Stimulated activated naive CD8-positive, alpha-beta T cell treated with anti-CD3 and anti-CD28 coated beads, Interleukin-15, Interleukin-2, amounts not matched to agents 100 ng/mL and 50 ng/mL, for 24 hours (primary cell): Measurements from ENCODE around the gene LRP1B.

Source experiments
- H3K27ac Mint-ChIP-seq: one replicate; pipeline ENCODE4 v1.8.0; 2021; ENCODE audit warnings: mild to moderate bottlenecking, mixed read lengths
- H3K27me3 Mint-ChIP-seq: one replicate; pipeline ENCODE4 v1.8.0; 2021; ENCODE audit warnings: mixed read lengths
- H3K36me3 Mint-ChIP-seq: one replicate; pipeline ENCODE4 v1.8.0; 2021; ENCODE audit warnings: low read depth, mixed read lengths
- H3K4me1 Mint-ChIP-seq: one replicate; pipeline ENCODE4 v1.8.0; 2021; ENCODE audit warnings: low read depth, mixed read lengths
- H3K4me3 Mint-ChIP-seq: one replicate; pipeline ENCODE4 v1.8.0; 2021; ENCODE audit warnings: mild to moderate bottlenecking, mixed read lengths
- H3K9me3 Mint-ChIP-seq: one replicate; pipeline ENCODE4 v1.8.0; 2021; ENCODE audit warnings: mixed read lengths

Gene LRP1B

GRCh38 chr2:140643761-140644187 lies 1487.0 kb downstream of the LRP1B start:
- no peak overlapping the region for H3K27ac Mint-ChIP-seq
- no peaks in the 10 kb centered on the region for H3K27me3 Mint-ChIP-seq
- H3K9me3 Mint-ChIP-seq: peaks cover 6% of the 10 kb centered on the region

GRCh38 chr2:140641163-140641562 lies 1489.7 kb downstream of the LRP1B start:
- H3K27me3 Mint-ChIP-seq: no peaks in the 10 kb centered on the region
- peaks cover 6% of the 10 kb centered on the region for H3K9me3 Mint-ChIP-seq
- H3K36me3 Mint-ChIP-seq: no peaks in the 10 kb centered on the region
- no peak overlapping the region for H3K4me3 Mint-ChIP-seq
- H3K4me1 Mint-ChIP-seq: no peaks in the 10 kb centered on the region
- H3K27ac Mint-ChIP-seq: no peak overlapping the region

More at GRCh38 chr2:140643761-140644187, 1487.0 kb downstream of the LRP1B start:
- Mint-ChIP-seq H3K36me3 (no peaks in the 10 kb centered on the region), H3K4me3 (no peak overlapping the region), H3K4me1 (no peaks in the 10 kb centered on the region)

DNA sequence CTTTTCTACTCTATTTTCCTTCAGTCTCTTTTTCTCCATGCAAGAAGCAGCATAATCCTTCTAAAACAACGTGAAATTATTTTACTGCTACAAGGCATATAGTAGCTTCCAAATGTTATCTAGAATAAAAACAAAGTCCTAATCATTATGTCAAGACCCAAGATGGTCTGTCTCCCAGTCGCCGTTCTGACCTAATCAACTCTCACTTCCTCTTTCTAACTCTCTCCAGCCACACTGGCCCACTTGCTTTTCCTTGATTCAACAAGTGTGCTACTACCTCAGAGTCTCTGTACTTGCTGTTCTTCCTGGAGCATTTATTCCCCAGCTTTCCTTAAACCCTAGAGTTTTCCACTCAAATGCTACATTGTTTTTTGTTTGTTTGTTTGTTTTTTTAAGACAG lies 1491.2 kb downstream of the LRP1B start:
- no peaks in the 10 kb centered on the region for H3K4me1 Mint-ChIP-seq
- no peaks in the 10 kb centered on the region for H3K36me3 Mint-ChIP-seq
- no peaks in the 10 kb centered on the region for H3K27me3 Mint-ChIP-seq
- H3K9me3 Mint-ChIP-seq: peaks cover 6% of the 10 kb centered on the region
- no peak overlapping the region for H3K4me3 Mint-ChIP-seq
- no peak overlapping the region for H3K27ac Mint-ChIP-seq

DNA sequence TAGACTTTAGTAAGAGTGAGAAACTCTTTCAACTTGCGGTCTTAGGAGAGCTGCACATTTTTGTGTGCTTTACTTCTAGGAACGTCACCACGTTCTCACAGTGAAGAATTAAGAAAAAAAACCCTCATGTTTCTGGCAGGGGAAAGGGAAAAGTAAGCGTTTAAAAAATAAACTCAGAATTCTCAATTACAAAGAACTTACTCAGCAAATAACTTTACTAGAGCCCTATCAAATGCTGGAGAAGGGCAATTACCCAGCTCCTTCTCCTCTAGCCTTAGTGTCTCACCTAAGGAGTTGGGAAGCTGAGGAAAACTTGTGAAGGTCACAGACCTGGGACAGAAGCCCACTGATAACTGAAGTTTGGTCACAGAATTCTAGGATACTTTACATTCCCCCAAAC lies 1500.3 kb downstream of the LRP1B start:
- Mint-ChIP-seq H3K36me3 (no peaks in the 10 kb centered on the region), H3K4me3 (no peak overlapping the region), H3K27me3 (no peaks in the 10 kb centered on the region), H3K27ac (no peak overlapping the region), H3K9me3 (peaks cover 31% of the 10 kb centered on the region), H3K4me1 (no peaks in the 10 kb centered on the region)

DNA sequence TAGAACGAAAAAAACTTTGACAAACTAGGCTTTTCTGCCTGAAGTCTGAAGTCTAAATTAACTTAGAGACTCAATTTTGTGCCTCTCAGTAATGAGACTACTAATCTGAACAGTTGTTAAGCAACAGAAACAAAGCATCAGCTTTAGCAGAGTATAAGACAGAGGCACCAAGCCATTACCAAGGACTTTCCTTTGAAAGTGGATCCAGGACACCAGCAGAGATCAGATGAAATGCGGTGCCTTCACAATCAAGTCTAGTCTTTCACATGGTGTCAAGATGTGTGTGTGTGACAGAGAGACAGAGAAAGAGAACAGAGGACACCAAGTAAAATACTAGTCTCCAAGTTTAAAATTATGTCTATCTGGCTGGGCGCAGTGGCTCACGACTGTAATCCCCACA lies 1502.9 kb downstream of the LRP1B start:
- no peaks in the 10 kb centered on the region for H3K27me3 Mint-ChIP-seq
- H3K4me1 Mint-ChIP-seq: no peaks in the 10 kb centered on the region
- H3K9me3 Mint-ChIP-seq: peaks cover 34% of the 10 kb centered on the region
- H3K4me3 Mint-ChIP-seq: no peak overlapping the region
- no peaks in the 10 kb centered on the region for H3K36me3 Mint-ChIP-seq
- H3K27ac Mint-ChIP-seq: no peak overlapping the region

GRCh38 chr2:140627136-140627535 lies 1503.7 kb downstream of the LRP1B start:
- H3K4me1 Mint-ChIP-seq: no peaks in the 10 kb centered on the region
- H3K36me3 Mint-ChIP-seq: no peaks in the 10 kb centered on the region
- peaks cover 34% of the 10 kb centered on the region for H3K9me3 Mint-ChIP-seq
- H3K27ac Mint-ChIP-seq: no peak overlapping the region
- no peaks in the 10 kb centered on the region for H3K27me3 Mint-ChIP-seq
- no peak overlapping the region for H3K4me3 Mint-ChIP-seq

- H3K4me1 Mint-ChIP-seq: no peaks in the 10 kb centered on the region
- no peaks in the 10 kb centered on the region for H3K27me3 Mint-ChIP-seq
- no peaks in the 10 kb centered on the region for H3K36me3 Mint-ChIP-seq
- H3K9me3 Mint-ChIP-seq: peaks cover 25% of the 10 kb centered on the region
- H3K4me3 Mint-ChIP-seq: no peak overlapping the region
- no peak overlapping the region for H3K27ac Mint-ChIP-seq
These were observed 1506.6 kb downstream of the LRP1B start for GRCh38 chr2:140624200-140624599.

DNA sequence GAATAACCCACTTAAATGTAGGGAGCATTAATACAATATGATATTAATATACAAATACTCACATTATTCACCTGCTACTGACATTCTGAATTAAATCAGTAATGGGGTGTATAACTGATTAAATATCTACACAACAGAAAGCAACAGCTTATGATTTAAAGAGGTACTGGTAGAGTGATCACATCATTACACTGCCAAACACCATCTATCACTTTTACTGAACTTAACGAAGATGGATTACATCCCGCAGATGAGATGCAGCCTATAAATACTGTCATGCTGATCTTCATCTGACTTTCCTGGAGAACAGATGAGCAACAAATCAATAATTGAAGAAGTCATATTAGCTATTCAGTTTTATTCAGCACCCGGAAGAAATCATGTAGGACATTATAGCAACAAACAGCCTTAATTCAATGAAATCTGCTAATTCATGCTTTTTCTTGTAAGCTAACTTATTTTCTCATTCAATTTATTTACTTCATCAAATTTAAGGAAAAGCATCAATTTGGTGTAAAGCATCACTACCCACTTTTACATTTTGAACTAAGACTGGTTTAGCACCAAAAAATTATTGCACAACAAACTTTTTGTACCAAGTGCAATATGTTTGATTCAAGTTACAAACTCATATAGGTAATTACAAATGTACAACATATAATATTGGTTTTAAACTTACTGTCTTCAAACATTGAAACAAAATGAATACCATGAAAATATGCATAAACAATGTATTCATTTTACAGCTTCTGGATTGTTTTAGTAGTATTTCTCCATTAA lies 1509.0 kb downstream of the LRP1B start:
- H3K36me3 Mint-ChIP-seq: no peaks in the 10 kb centered on the region
- no peak overlapping the region for H3K27ac Mint-ChIP-seq
- peaks cover 14% of the 10 kb centered on the region for H3K9me3 Mint-ChIP-seq
- H3K4me1 Mint-ChIP-seq: no peaks in the 10 kb centered on the region
- H3K4me3 Mint-ChIP-seq: no peak overlapping the region
- H3K27me3 Mint-ChIP-seq: no peaks in the 10 kb centered on the region

DNA sequence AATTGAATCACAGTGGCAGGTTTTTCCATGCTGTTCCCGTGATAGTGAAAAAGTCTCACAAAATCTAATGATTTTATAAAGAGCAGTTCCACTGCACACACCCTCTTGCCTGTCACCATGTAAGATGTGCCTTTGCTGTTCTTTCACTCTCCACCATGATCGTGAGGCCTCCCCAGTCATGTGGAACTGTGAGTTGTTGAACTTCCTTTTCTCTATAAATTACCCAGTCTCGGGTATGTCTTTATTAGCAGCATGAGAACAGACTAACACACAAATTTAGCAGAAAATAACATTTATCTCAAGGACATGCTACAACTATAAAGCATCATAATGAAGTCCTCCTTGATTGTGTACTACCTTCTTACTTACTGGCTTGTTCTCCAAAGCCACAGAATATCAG lies 1526.0 kb downstream of the LRP1B start:
- no peaks in the 10 kb centered on the region for H3K27me3 Mint-ChIP-seq
- peaks cover 10% of the 10 kb centered on the region for H3K9me3 Mint-ChIP-seq
- H3K27ac Mint-ChIP-seq: no peak overlapping the region
- H3K36me3 Mint-ChIP-seq: no peaks in the 10 kb centered on the region
- H3K4me3 Mint-ChIP-seq: no peak overlapping the region
- H3K4me1 Mint-ChIP-seq: no peaks in the 10 kb centered on the region

- no peaks in the 10 kb centered on the region for H3K27me3 Mint-ChIP-seq
- peaks cover 6% of the 10 kb centered on the region for H3K9me3 Mint-ChIP-seq
- H3K4me1 Mint-ChIP-seq: no peaks in the 10 kb centered on the region
- H3K36me3 Mint-ChIP-seq: no peaks in the 10 kb centered on the region
- H3K27ac Mint-ChIP-seq: no peak overlapping the region
- H3K4me3 Mint-ChIP-seq: no peak overlapping the region
These were observed 1526.7 kb downstream of the LRP1B start for GRCh38 chr2:140604096-140604495.

DNA sequence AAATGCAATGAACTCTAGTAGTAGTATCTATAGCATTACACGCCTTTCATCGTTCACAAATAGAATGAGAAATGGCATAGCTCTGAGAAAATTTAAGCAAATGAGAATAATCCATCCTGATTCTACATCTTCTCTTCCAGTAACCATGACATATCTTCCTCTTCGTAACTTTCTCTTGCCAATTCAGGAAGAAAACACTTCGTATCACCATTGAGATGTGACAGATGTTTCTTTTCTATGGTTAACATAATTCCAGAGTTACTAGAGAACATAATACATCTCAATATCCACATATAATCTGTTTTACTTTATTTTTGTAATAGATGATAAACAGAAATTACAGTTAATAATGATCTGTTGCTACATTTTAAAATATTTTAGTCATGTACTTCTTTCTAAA lies 1527.4 kb downstream of the LRP1B start:
- Mint-ChIP-seq H3K4me1 (no peaks in the 10 kb centered on the region), H3K27me3 (no peaks in the 10 kb centered on the region), H3K36me3 (no peaks in the 10 kb centered on the region), H3K4me3 (no peak overlapping the region), H3K9me3 (peaks cover 6% of the 10 kb centered on the region), H3K27ac (no peak overlapping the region)

GRCh38 chr2:140601801-140602200 lies 1529.0 kb downstream of the LRP1B start:
- peaks cover 1% of the 10 kb centered on the region for H3K9me3 Mint-ChIP-seq
- H3K4me3 Mint-ChIP-seq: no peak overlapping the region
- no peaks in the 10 kb centered on the region for H3K36me3 Mint-ChIP-seq
- H3K27ac Mint-ChIP-seq: no peak overlapping the region
- no peaks in the 10 kb centered on the region for H3K27me3 Mint-ChIP-seq
- H3K4me1 Mint-ChIP-seq: no peaks in the 10 kb centered on the region

GRCh38 chr2:140601342-140601741 lies 1529.5 kb downstream of the LRP1B start:
- no peak overlapping the region for H3K4me3 Mint-ChIP-seq
- H3K9me3 Mint-ChIP-seq: peaks cover 1% of the 10 kb centered on the region
- H3K27me3 Mint-ChIP-seq: no peaks in the 10 kb centered on the region
- H3K27ac Mint-ChIP-seq: no peak overlapping the region
- H3K36me3 Mint-ChIP-seq: no peaks in the 10 kb centered on the region
- H3K4me1 Mint-ChIP-seq: no peaks in the 10 kb centered on the region

DNA sequence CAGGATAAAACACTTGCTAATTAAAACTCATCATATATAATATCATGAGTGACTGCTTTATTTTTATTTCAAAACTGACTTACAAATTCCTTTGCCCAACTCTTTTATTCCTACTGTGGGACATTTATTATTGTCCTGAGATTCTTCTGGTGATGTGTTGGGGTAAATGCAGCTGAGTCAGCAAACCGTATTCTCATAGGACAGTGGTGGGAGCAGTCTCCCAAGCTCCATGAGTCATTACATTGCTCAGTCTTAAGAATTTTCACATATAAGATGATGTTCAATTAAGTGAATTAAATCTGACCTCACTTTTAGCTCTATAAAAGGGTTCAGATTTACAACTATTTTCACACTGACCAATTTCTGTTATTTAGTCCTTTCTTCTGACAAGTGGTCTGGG lies 1530.7 kb downstream of the LRP1B start:
- Mint-ChIP-seq H3K4me3 (no peak overlapping the region), H3K36me3 (no peaks in the 10 kb centered on the region), H3K27me3 (no peaks in the 10 kb centered on the region), H3K9me3 (peaks cover 3% of the 10 kb centered on the region), H3K4me1 (no peaks in the 10 kb centered on the region), H3K27ac (no peak overlapping the region)

GRCh38 chr2:140597836-140598235 lies 1533.0 kb downstream of the LRP1B start:
- peaks cover 3% of the 10 kb centered on the region for H3K9me3 Mint-ChIP-seq
- no peaks in the 10 kb centered on the region for H3K36me3 Mint-ChIP-seq
- H3K4me3 Mint-ChIP-seq: no peak overlapping the region
- no peaks in the 10 kb centered on the region for H3K4me1 Mint-ChIP-seq
- no peak overlapping the region for H3K27ac Mint-ChIP-seq
- no peaks in the 10 kb centered on the region for H3K27me3 Mint-ChIP-seq

DNA sequence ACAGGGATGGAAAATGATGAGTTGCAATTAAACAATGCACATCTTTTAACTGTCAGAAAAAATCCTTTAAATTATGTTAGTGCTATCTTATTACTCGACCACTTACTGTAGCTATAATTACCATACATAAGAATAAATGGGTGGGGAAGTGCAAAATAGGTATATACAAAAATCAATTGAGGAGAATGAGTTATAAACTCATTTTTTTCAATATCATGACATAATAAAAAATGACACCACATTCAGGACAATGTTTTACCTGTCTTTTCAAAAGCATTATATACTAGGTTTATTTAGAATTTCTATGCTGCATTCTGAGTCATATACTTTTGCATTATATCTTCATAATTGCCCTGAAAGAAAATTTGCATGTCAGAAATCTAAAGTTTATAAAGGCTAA lies 1533.6 kb downstream of the LRP1B start:
- H3K27ac Mint-ChIP-seq: no peak overlapping the region
- no peak overlapping the region for H3K4me3 Mint-ChIP-seq
- H3K9me3 Mint-ChIP-seq: peaks cover 3% of the 10 kb centered on the region
- H3K4me1 Mint-ChIP-seq: no peaks in the 10 kb centered on the region
- H3K36me3 Mint-ChIP-seq: no peaks in the 10 kb centered on the region
- no peaks in the 10 kb centered on the region for H3K27me3 Mint-ChIP-seq
